Stromal cell of bone marrow (primary cell): Measurements from ENCODE around the gene ATF6B.
"Not testable (repeated sequence)": the region's sequence is repeated elsewhere in the genome, so short reads cannot be mapped to it uniquely, and the experiment has no call there.

ENCODE experiments used
- DNase-seq: peaks from one replicate; pipeline ENCODE4 v3.0.0-alpha.2; 2012; ENCODE audit warnings: low read depth

Gene ATF6B

GRCh38 chr6:32081168-32081990, 46.7 kb downstream of the ATF6B start:
- peak; percentile 71 for DNase-seq

- no peak for DNase-seq
Observed at GRCh38 chr6:32079566-32080290, 48.3 kb downstream of the ATF6B start.

GRCh38 chr6:32076321-32076809, 51.7 kb downstream of the ATF6B start:
- DNase-seq, result peak; percentile 31

GRCh38 chr6:32075781-32076180, 52.3 kb downstream of the ATF6B start:
- DNase-seq, result no peak

GRCh38 chr6:32074996-32075532, 53.0 kb downstream of the ATF6B start:
- DNase-seq, result no peak

- DNase-seq, result no peak
Observed at GRCh38 chr6:32073613-32074012, 54.4 kb downstream of the ATF6B start.

DNA sequence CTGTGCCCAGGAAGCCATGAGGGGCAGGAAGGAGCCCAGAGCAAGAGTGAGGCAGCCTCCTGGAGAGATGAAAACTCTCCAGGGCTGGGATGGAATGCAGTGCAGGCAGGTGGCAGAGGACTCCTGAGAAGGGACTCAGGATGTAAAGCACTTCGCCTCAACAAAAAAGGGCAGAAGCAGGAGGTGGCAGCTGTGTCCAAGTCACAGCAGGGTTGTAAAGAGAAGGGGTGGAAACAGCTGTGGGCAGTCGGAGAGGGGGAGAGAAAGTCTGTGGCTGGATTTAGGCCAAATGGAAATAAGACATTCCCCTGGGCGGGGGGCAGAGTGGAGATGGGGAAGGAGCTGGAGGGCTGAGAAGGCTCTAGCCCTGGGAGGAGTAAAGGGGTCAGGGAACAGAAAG, 54.9 kb downstream of the ATF6B start:
- DNase-seq, result no peak

GRCh38 chr6:32070814-32071543, 57.1 kb downstream of the ATF6B start:
- no peak for DNase-seq

- no peak for DNase-seq
Observed at GRCh38 chr6:32069878-32070515, 58.0 kb downstream of the ATF6B start.

DNA sequence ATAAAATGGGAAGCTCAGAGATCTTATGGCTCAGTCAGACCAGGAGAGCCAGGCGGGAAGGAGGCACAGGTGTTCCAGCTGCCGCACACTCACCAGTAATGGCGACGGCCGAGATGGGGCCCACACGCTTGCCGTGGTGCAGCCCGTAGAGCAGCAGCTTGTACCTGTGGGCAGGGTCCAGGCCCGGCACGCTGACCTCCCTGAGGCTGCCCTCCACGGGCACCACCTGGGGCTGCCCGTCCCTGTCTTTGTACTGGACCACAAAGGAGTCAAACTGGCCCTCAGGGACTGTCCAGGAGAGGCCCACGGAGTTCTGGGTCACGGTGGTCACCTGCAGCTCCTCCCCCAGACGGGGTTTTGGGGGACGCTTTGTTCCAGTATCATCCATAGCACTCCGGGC, 58.6 kb downstream of the ATF6B start:
- DNase-seq, result no peak

DNA sequence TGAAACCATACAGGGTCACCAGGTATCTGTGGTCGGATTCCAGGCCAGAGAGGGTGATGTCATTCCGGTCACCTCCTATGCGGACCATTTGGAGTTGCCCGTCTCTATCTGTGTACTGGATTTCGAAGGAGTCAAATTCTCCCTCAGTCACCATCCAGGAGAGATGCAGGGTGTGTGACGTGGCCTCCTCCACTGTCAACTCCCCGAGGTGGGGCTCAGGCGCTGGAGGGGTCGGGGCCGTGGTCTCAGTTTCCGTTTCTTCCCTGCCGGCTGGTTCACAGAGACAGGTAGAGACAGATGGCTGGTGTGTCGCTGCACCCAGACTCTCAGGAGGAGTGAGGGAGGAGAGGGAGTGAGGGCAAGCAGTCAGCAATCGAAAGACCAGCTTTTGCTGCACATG, 59.2 kb downstream of the ATF6B start:
- DNase-seq, result no peak

GRCh38 chr6:32068315-32068714, 59.7 kb downstream of the ATF6B start:
- DNase-seq, result not testable (repeated sequence)

GRCh38 chr6:32067521-32067920, 60.5 kb downstream of the ATF6B start:
- not testable (repeated sequence) for DNase-seq
